ENCODE measurements around the gene PDE9A.

- TF ChIP-seq REST (IDR thresholded peaks at IDR 0.05; ENCODE audit: unreplicated experiment) (no peak), CTCF (conservative IDR thresholded peaks at IDR 0.05; ENCODE audit: low read depth in 2 of 2) (no peak)
Observed at GRCh38 chr21:42764883-42765282, 111.5 kb downstream of the PDE9A start.
